Testis (tissue), 3 donors: ENCODE results near the gene PLCB3. TPM values are rescaled to one million over a fixed set of nuclear protein-coding genes. Genes with fewer than 3 reads are reported as not detected.
A peak's percentile ranks its signal among the peaks of the same experiment; 100 is the strongest.

Experiments
- DNase-seq: peaks from one replicate; pipeline ENCODE4 v3.0.0-alpha.2; 2019
- H3K27ac ChIP-seq, 2 donors: fragments of 200-600 bp; sonication (generic); one replicate each; pipeline ENCODE4 v1.5.1; 2019
- H3K27me3 ChIP-seq: fragments of 200-600 bp; sonication (generic); one replicate; pipeline ENCODE4 v1.5.1; 2019
- H3K36me3 ChIP-seq: fragments of 200-600 bp; sonication (generic); one replicate; pipeline ENCODE4 v1.5.1; 2017; ENCODE audit warnings: low read depth; ENCODE audit errors: missing control alignments
- H3K4me1 ChIP-seq: fragments of 200-600 bp; sonication (generic); one replicate; pipeline ENCODE4 v1.5.1; 2019
- H3K4me3 ChIP-seq, 2 donors: fragments of 200-600 bp; sonication (generic); one replicate each; pipeline ENCODE4 v1.5.1; 2017 to 2019
- H3K9me3 ChIP-seq: fragments of 200-600 bp; sonication (generic); one replicate; pipeline ENCODE4 v1.5.1; 2017
- POLR2A ChIP-seq: fragments of 450-650 bp; IDR thresholded peaks from one replicate; pipeline ENCODE4 v1.6.1; 2017; ENCODE audit warnings: antibody characterized with exemption, mild to moderate bottlenecking, moderate library complexity
- WGBS, 2 donors: methylation state at CpG; one replicate each; pipeline ENCODE4 v1.1.5; 2018; 5-methylcytosine and 5-hydroxymethylcytosine counted together
- intact Hi-C: fragments of 100-400 bp; cut with DNase I; formaldehyde crosslinking; loops from one replicate; pipeline ENCODE4 v1.15.1; 2023; ENCODE audit warnings: low total_unique reads
- polyA plus RNA-seq: library from polyadenylated mRNA; stranded (reverse); fragments of 350-450 nt; fragmentation: Illumina TruSeq; extraction: RNeasy Lipid Tissue Mini Kit (QIAGEN cat#74804); gene quantifications from one replicate; pipeline ENCODE4 v1.2.3, GENCODE V29; 2014; ENCODE audit warnings: low read depth, low replicate concordance; ENCODE audit not compliant: insufficient read depth
- total RNA-seq, 2 donors: library from RNA; depleted of rRNA; stranded (reverse); fragments of >200 nt; gene quantifications; one replicate each; pipeline ENCODE4 v1.2.3, GENCODE V29; 2016
- TF ChIP-seq, protein P1 (sequence below), 3 experiments: fragments of 450-650 bp in 2 of 3; fragments of 200-600 bp in 1 of 3; sonication (generic) in 1 of 3; IDR thresholded peaks; one replicate each; pipeline ENCODE4 v1.5.1; 2016 to 2019; ENCODE audit warnings: antibody characterized with exemption in 3 of 3, mild to moderate bottlenecking in 2 of 3, moderate library complexity in 1 of 3

The PLCB3 gene
- total and polyA plus RNA-seq, 3 donors from 2014 or later: 14.2 to 45.4 (median 29.6) TPM

DNA sequence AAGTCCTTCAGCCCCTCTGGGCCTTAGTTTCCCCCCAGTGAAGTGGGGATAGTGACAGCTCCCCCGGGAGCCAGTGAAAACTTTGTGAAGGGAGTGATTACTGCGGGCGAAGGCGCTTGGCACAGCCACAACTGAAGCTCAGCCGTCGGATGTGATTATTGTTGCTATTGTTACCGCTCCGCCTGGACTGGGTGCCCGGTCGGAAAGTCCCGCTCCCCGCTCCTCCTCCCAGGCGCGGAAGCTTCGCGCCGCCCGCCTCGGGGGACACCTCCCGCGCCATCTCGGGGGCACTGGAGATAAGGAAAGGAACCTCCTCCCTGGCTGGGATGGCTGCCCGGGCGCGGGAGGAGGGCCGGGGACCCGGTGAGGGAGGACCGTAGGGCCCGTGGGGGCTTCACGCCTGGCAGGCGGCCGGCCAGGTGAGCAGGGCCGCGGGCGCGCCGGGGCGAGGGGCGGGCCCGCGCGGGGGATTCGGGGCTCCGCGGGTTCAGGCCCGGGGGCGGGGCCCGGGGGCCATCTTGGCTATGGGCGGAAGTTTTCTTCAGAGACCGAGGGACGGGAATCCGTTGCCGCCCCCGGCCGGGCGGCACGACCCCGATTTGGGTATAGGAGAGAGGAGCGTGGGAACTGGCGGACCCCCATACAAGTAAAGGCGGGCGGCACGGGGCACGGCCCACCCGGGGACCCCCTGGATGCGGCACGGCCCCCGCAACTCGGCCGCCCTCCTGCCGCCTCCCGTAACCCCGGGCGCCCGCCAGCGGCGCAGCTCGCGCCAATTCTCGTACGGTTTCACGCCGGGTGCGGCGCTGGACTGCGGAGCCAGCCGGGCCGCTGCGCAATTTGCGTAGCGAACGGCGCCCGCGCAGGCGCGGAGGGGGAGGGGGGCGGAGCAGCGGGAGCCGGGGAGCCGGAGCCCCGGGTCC, 33.9 kb downstream of the PLCB3 start, which contains the start of gene GPR137:
GPR137 (plus strand) TSS at position 887 of the 923 bp plus-strand sequence. CDS start 677 bp downstream, outside the sequence.
- intact Hi-C loops: no loop called here
- Histone ChIP-seq H3K9me3 (no peaks in the 10 kb centered on the region), H3K4me3 (peak within 1 kb of the TSS; percentile 80 to 93), H3K27ac (peak within 1 kb of the TSS; percentile 79 to 97), H3K4me1 (peaks cover 23% of the 10 kb centered on the region), H3K36me3 (no peaks in the 10 kb centered on the region), H3K27me3 (no peaks in the 10 kb centered on the region)
- WGBS, 2 donors: 2% methylated on average over 25 of the region's 102 CpGs; no CpG with 5 or more reads in 1 of the 2 donors
- DNase-seq: peak; percentile 88
- no peak for TF ChIP-seq POLR2A
- TF ChIP-seq, protein P1, sequence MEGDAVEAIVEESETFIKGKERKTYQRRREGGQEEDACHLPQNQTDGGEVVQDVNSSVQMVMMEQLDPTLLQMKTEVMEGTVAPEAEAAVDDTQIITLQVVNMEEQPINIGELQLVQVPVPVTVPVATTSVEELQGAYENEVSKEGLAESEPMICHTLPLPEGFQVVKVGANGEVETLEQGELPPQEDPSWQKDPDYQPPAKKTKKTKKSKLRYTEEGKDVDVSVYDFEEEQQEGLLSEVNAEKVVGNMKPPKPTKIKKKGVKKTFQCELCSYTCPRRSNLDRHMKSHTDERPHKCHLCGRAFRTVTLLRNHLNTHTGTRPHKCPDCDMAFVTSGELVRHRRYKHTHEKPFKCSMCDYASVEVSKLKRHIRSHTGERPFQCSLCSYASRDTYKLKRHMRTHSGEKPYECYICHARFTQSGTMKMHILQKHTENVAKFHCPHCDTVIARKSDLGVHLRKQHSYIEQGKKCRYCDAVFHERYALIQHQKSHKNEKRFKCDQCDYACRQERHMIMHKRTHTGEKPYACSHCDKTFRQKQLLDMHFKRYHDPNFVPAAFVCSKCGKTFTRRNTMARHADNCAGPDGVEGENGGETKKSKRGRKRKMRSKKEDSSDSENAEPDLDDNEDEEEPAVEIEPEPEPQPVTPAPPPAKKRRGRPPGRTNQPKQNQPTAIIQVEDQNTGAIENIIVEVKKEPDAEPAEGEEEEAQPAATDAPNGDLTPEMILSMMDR (IDR thresholded peaks at IDR 0.05): peak in 1 of 3 experiments; percentile 5

GRCh38 chr11:64285885-64286800, 34.8 kb downstream of the PLCB3 start:
- no peaks in the 10 kb centered on the region for H3K36me3 ChIP-seq
- H3K4me1 ChIP-seq: peaks cover 23% of the 10 kb centered on the region
- 27 to 37% methylated on average over 17 to 26 of the region's 40 CpGs for WGBS, 2 donors
- peak overlapping the region; percentile 47 to 97 for H3K27ac ChIP-seq
- TF ChIP-seq, protein P1 (IDR thresholded peaks at IDR 0.05): no peak
- no peak for TF ChIP-seq POLR2A
- DNase-seq: no peak
- peak overlapping the region; percentile 80 to 93 for H3K4me3 ChIP-seq
- intact Hi-C loops: no loop called here
- H3K9me3 ChIP-seq: no peaks in the 10 kb centered on the region
- H3K27me3 ChIP-seq: no peaks in the 10 kb centered on the region

DNA sequence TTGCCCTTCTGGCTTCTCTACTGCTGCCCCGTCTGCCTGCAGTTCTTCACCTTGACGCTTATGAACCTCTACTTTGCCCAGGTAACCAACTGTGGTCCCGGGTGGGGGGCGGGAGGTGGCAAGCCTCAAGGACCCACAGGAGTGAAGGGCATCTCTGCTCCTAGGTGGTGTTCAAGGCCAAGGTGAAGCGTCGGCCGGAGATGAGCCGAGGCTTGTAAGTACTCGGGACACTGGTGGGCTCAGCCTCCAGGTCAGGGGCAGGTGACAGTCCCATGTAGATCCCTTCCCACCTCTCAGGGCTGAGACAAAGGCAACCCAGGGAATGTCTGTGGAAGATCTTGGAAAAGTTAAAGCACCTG, 35.5 kb downstream of the PLCB3 start:
- no peak for DNase-seq
- H3K9me3 ChIP-seq: no peaks in the 10 kb centered on the region
- no peak overlapping the region for H3K27ac ChIP-seq
- intact Hi-C loops: no loop called here
- TF ChIP-seq, protein P1 (IDR thresholded peaks at IDR 0.05): no peak
- no peak for TF ChIP-seq POLR2A
- H3K36me3 ChIP-seq: no peaks in the 10 kb centered on the region
- peak overlapping the region in 1 of 2 donors; percentile 80 for H3K4me3 ChIP-seq
- 55 to 57% methylated on average over 9 of the region's 9 CpGs for WGBS, 2 donors
- H3K27me3 ChIP-seq: no peaks in the 10 kb centered on the region
- peaks cover 23% of the 10 kb centered on the region for H3K4me1 ChIP-seq

- peaks cover 31% of the 10 kb centered on the region for H3K4me1 ChIP-seq
- H3K4me3 ChIP-seq: no peak overlapping the region
- no peaks in the 10 kb centered on the region for H3K9me3 ChIP-seq
- TF ChIP-seq POLR2A: no peak
- TF ChIP-seq, protein P1 (IDR thresholded peaks at IDR 0.05): no peak
- no peak overlapping the region for H3K27ac ChIP-seq
- intact Hi-C loops: no loop called here
- WGBS, 2 donors: 94 to 95% methylated on average over 15 to 33 of the region's 33 CpGs
- no peaks in the 10 kb centered on the region for H3K36me3 ChIP-seq
- H3K27me3 ChIP-seq: no peaks in the 10 kb centered on the region
- no peak for DNase-seq
Observed at GRCh38 chr11:64287676-64288352, 36.5 kb downstream of the PLCB3 start.
